NCI-H2029 (cell line): ENCODE measurements around the gene FBXO36.
"Not testable (repeated sequence)": the region's sequence is repeated elsewhere in the genome, so short reads cannot be mapped to it uniquely, and the experiment has no call there.

ENCODE experiments used
- DNase-seq: peaks from one replicate; lab custom pipeline; 2025; lab: John Stamatoyannopoulos, UW

FBXO36 gene, protein sequence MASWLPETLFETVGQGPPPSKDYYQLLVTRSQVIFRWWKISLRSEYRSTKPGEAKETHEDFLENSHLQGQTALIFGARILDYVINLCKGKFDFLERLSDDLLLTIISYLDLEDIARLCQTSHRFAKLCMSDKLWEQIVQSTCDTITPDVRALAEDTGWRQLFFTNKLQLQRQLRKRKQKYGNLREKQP

DNA sequence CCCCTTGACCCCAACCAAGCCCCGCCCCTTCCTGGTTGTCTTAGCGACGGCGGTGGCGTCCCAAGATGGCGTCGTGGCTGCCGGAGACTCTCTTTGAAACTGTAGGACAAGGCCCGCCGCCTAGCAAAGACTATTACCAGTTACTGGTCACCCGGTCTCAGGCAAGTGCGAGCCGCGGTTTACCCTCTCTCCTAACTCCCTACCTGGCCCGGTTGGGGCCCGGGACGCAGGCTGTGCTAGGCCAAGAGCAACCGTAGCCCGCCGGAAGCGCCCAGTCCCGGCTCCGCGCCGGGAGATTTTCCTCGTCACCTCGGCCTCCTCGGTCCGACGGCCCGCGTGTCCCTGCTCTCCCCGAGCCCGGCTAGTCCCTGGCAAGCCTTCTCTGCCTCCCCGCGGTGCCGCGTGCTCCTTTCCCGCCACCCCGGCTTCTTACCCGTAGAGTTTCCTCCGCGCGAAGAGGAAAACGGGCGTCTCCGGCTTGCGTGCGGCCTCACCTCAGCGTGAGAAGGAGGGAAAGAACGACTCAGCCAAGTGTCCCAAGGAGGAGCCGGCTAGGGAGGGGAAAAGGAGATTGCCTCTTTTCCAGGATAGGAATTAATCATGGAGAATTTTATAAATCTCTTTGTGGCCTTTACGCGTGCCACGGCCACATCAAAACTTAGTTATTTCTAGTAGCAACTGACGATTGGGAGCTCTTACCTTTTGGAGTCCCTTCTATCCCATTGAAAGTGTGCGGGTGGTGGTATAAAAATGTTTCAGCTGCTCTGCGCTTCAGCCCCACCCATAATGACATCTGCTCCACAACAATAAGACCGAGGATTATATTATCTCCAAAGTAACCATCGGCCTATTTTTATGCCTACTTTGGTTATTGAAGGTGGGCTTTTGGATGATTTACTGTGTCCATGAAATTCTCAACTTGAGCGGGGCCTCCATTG lies at the start of gene FBXO36:
Gene FBXO36, plus strand, starts transcription at position 55 of the 938 bp plus-strand sequence. Its CDS starts 11 bp downstream, at position 66.
- DNase-seq = peak; percentile 81

DNA sequence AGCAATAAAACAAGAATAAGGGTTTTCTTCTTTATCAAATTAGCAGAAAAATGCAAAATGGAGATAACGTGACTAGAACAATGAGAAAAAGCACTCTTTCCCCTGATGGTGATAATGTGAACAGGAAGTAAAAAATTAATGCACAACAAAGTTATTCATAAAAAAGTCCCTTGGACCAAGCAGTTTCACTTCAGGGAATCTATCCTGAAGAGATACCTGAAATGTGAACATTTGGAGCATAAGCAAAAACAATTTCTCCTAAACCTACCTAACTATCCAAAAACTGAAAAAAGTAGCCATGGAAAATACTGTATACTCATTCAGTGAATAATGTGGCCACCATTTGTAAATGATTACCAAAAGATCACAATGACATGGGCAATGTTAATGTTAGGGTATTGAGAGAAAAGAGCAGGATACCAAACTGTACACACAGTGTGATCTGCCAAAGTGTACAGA lies 49.2 kb upstream of the FBXO36 start:
- no peak for DNase-seq

GRCh38 chr2:229874647-229875046 lies 47.7 kb upstream of the FBXO36 start:
- no peak for DNase-seq

DNA sequence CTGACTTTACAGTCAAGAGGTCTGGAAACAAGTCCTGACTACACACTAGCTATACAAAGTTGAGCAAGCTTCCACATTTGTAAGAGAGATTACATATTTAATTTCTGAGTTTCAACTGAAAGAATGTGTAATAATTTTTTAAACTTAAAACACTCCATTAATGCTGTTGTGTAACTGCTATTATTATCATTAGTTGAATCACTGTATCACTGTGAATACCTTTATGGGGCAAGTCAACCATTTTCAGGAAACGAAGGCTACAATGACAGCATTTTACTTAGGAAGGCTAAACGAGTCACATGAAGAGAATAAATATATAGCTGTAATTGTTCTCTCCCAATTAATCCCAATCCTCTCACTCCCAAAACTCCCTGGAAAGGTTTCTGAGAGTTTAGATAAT lies 46.8 kb upstream of the FBXO36 start:
- DNase-seq = no peak

GRCh38 chr2:229879191-229879950 lies 42.9 kb upstream of the FBXO36 start:
- DNase-seq = no peak

GRCh38 chr2:229880892-229881586 lies 41.3 kb upstream of the FBXO36 start:
- no peak for DNase-seq

DNA sequence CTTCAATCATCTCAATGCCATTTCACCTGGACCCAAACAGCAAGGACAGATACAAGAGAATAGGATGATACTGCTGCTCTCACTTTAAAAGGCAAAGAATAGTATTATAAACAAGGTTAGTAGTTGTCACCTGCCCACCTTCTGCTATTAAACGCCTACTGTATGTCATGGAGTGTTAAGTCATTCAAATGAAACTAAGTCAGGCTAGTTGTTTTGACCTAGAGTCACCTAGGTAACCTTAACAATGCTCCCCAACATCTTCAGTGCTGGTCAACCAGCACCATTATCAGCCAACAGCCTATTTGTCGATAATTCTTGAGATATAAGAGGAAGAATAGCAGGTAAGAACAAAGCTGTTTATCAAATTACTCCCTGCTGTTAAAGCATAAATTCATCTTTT lies 39.7 kb upstream of the FBXO36 start:
- no peak for DNase-seq

- DNase-seq = no peak
These were observed 37.3 kb upstream of the FBXO36 start for GRCh38 chr2:229884775-229885699.

DNA sequence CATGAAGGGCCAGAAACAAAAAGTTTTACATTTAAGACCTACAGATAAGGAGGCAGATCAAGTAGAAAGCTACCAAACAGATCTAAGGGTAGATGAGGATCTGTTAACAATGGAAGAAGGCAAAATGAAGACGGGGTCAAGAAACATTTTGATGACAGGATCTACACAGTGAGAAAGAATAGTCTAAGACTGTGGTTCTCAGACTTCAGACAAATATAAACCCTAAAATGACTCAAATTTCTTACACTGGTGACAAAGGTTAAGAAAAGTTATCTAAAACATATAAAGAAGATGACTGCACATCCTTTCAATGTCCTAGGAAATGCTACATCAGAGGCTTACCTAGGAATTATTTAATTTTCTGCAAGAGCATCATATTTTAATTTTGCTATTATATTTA lies 34.9 kb upstream of the FBXO36 start:
- no peak for DNase-seq

GRCh38 chr2:229888031-229888430 lies 34.3 kb upstream of the FBXO36 start:
- DNase-seq = no peak

- no peak for DNase-seq
These were observed 33.3 kb upstream of the FBXO36 start for GRCh38 chr2:229889023-229889422.

GRCh38 chr2:229896857-229897256 lies 25.4 kb upstream of the FBXO36 start:
- no peak for DNase-seq

- no peak for DNase-seq
These were observed 22.7 kb upstream of the FBXO36 start for GRCh38 chr2:229899604-229900003.

DNA sequence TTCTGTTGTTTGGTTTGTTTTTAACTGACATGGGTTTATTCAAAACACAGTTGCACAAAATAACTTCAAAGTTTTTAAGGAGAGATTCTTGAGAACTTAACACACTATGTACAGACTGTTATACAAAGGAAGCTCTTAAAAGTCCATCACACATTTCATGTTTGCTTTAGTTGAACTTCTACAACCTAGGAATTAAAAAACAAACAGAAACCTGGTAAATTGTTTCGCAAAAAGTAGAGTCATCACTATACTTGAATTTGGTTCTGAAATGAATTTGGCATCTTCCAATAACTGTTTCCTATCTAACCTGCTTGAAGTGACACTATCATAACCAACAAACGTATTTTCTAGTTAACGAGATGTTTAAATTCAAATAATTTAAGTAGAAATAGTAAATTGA lies 22.3 kb upstream of the FBXO36 start:
- DNase-seq = no peak

GRCh38 chr2:229900514-229900913 lies 21.8 kb upstream of the FBXO36 start:
- DNase-seq = not testable (repeated sequence)

GRCh38 chr2:229901819-229902218 lies 20.5 kb upstream of the FBXO36 start:
- DNase-seq = no peak

GRCh38 chr2:229903037-229903436 lies 19.3 kb upstream of the FBXO36 start:
- DNase-seq = no peak

- DNase-seq = no peak
These were observed 16.7 kb upstream of the FBXO36 start for GRCh38 chr2:229905601-229906000.

- DNase-seq = no peak
These were observed 13.2 kb upstream of the FBXO36 start for GRCh38 chr2:229909090-229909489.

- no peak for DNase-seq
These were observed 12.0 kb upstream of the FBXO36 start for GRCh38 chr2:229910147-229910831.
